Stimulated activated naive CD8-positive, alpha-beta T cell treated with anti-CD3 and anti-CD28 coated beads, Interleukin-15, amount 100 ng/mL, for 72 hours (primary cell): ENCODE results near the gene ACADVL.
"Not testable (repeated sequence)": the region's sequence is repeated elsewhere in the genome, so short reads cannot be mapped to it uniquely, and the experiment has no call there.

Experiments
- ATAC-seq: fragments of 150-1000 bp; cut with Tn5 transposase; 2 replicates; pipeline ENCODE4 v1.10.0; 2021; ENCODE audit warnings: mild to moderate bottlenecking, moderate library complexity
- DNase-seq, 2 donors: peaks; one replicate each; pipeline ENCODE4 v3.0.0; 2021 to 2022
- H3K27ac Mint-ChIP-seq, 2 donors: one replicate each; pipeline ENCODE4 v1.8.0; 2022; ENCODE audit warnings: mild to moderate bottlenecking in 2 of 2, mixed read lengths in 2 of 2, moderate library complexity in 2 of 2
- H3K27me3 Mint-ChIP-seq: one replicate; pipeline ENCODE4 v1.8.0; 2022; ENCODE audit warnings: mixed read lengths
- H3K4me1 Mint-ChIP-seq: one replicate; pipeline ENCODE4 v1.8.0; 2022; ENCODE audit warnings: mild to moderate bottlenecking, mixed read lengths
- H3K4me3 Mint-ChIP-seq, 2 donors: one replicate each; pipeline ENCODE4 v1.8.0; 2022; ENCODE audit warnings: mild to moderate bottlenecking in 2 of 2, mixed read lengths in 2 of 2, moderate library complexity in 1 of 2
- H3K9me3 Mint-ChIP-seq, 2 donors: one replicate each; pipeline ENCODE4 v1.8.0; 2022; ENCODE audit warnings: mixed read lengths in 2 of 2

The ACADVL gene

DNA sequence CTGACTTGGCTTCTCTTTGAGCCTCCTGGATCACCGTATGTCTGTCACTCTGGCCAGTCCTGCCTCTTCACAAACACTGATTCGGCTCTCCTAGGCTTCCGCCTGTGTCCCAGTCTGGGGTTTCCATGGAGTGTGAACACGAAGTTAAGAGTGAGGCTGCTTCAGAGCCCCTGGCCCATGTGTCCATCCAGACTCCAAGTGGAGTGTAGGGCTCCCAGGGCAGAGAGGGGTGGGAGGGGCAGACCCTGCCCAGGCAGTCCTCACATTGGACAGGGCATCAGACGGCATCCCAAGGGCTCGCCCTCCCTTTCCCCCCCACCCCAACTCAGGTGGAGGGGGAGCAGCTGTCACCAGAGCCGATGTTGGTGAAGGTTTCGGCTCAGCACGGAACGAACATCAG lies 24.1 kb downstream of the ACADVL start:
- H3K4me3 Mint-ChIP-seq, DNase-seq, H3K27ac Mint-ChIP-seq, ATAC-seq, H3K27me3 Mint-ChIP-seq, H3K9me3 Mint-ChIP-seq: not testable (repeated sequence)
- H3K4me1 Mint-ChIP-seq = peaks cover 55% of the 10 kb centered on the region

- H3K4me1 Mint-ChIP-seq = peaks cover 48% of the 10 kb centered on the region
- H3K9me3 Mint-ChIP-seq = no peaks in the 10 kb centered on the region
- no peak for DNase-seq
- peak overlapping the region in 1 of 2 donors; percentile 74 for H3K27ac Mint-ChIP-seq
- ATAC-seq = no peak
- no peak overlapping the region for H3K4me3 Mint-ChIP-seq
- H3K27me3 Mint-ChIP-seq = no peaks in the 10 kb centered on the region
These were observed 27.0 kb downstream of the ACADVL start for GRCh38 chr17:7246779-7247178.

GRCh38 chr17:7248796-7249195 lies 29.1 kb downstream of the ACADVL start:
- H3K27ac Mint-ChIP-seq = peak overlapping the region in 1 of 2 donors; percentile 40
- H3K27me3 Mint-ChIP-seq = no peaks in the 10 kb centered on the region
- ATAC-seq = no peak
- H3K9me3 Mint-ChIP-seq = no peaks in the 10 kb centered on the region
- DNase-seq = no peak
- H3K4me1 Mint-ChIP-seq = peaks cover 48% of the 10 kb centered on the region
- H3K4me3 Mint-ChIP-seq = peak overlapping the region; percentile 66 to 80

DNA sequence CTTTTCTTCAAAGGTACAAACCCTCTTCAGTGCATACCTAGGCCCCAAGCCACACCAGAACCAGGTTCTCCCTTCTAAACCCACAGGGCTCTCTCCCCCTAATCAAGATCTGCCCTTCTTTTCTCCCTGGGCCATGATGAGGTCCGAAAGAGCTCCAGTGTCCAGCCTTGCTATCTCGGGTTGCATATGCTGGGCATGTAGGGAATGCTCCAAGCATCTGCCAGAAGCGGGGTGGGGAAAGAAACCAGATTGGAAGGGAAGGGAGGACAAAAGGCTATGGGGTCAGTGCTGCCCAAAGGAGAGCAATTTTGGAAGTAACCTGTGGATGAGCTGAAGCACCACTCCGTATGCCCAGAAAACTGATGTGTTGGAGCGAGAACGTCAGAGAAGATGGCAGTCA lies 29.5 kb downstream of the ACADVL start:
- Mint-ChIP-seq H3K4me3 (peak overlapping the region; percentile 66 to 80), H3K4me1 (peaks cover 52% of the 10 kb centered on the region)
- no peak for DNase-seq

DNA sequence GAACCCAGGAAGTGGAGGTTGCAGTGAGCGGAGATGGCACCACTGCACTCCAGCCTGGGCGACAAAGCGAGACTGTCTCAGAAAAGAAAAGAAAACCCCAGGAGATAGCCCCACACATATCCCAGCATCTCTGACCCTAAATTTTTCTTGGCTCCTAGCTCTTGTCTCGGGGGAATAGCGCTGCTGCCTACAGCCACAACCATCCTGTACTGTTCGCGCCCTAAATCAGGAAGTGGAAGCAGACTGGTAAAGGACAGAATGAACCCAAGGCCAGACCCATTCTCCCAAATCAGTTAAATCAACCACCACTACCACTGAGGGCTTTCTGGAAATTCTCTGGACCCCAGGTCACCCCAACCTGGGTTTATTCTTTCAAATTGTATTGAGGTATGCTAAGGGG lies 30.1 kb downstream of the ACADVL start:
- no peaks in the 10 kb centered on the region for H3K27me3 Mint-ChIP-seq
- DNase-seq = no peak
- peak overlapping the region; percentile 94 to 99 for H3K4me3 Mint-ChIP-seq
- peak overlapping the region in 1 of 2 donors; percentile 91 for H3K27ac Mint-ChIP-seq
- ATAC-seq = no peak
- no peaks in the 10 kb centered on the region for H3K9me3 Mint-ChIP-seq
- peaks cover 58% of the 10 kb centered on the region for H3K4me1 Mint-ChIP-seq

More for the DNA sequence above, 29.5 kb downstream of the ACADVL start:
- no peak for ATAC-seq
- peak overlapping the region in 1 of 2 donors; percentile 91 for H3K27ac Mint-ChIP-seq
- no peaks in the 10 kb centered on the region for H3K9me3 Mint-ChIP-seq
- no peaks in the 10 kb centered on the region for H3K27me3 Mint-ChIP-seq

- DNase-seq = no peak
- no peaks in the 10 kb centered on the region for H3K27me3 Mint-ChIP-seq
- ATAC-seq = peak; percentile 27
- peaks cover 60% of the 10 kb centered on the region for H3K4me1 Mint-ChIP-seq
- H3K9me3 Mint-ChIP-seq = no peaks in the 10 kb centered on the region
- H3K4me3 Mint-ChIP-seq = peak overlapping the region; percentile 94 to 99
- H3K27ac Mint-ChIP-seq = peak overlapping the region; percentile 97 to 98
These were observed 31.2 kb downstream of the ACADVL start for GRCh38 chr17:7250695-7251627.

- H3K4me3 Mint-ChIP-seq = peak within 1 kb of the TSS; percentile 94 to 99
- no peaks in the 10 kb centered on the region for H3K27me3 Mint-ChIP-seq
These were observed 32.0 kb downstream of the ACADVL start, which contains the start of gene CTDNEP1 for GRCh38 chr17:7251661-7252175. CTDNEP1 (minus strand) TSS chr17:7251734; CDS start chr17:7251296, 438 bp downstream.

DNA sequence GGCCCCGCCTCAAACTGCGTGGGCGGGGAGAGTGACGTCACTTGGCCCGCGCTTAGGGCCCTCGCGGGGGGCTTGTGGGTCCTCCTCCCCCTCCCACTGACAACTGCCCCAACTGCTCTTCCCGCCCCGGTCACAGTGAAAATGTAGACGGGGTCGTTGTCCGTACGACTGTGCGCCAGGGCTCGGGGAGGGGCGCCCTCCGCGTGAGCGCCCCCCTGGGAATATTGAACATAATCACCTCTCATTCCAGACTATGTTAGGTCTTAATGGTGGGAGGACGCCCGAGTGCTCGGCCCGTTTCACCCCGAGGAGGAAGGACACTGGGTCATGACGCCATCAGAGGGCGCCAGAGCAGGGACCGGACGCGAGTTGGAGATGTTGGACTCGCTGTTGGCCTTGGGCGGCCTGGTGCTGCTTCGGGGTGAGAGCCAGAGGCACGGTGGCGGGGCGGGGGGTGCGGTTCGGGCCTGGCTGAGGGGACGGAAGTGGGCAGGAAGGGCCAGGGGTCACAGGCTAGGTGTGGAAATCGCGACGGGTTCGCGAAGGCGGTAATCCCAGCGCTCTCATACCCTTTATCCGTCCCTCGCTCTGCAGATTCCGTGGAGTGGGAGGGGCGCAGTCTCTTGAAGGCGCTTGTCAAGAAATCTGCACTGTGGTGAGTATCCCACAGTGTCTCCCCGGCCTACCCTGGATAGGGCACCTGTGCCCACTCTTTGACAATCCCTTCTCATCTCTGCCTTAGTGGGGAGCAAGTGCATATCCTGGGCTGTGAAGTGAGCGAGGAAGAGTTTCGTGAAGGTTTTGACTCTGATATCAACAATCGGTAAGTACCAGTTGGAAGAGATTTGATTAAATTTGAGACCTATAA lies 32.7 kb downstream of the ACADVL start, which contains the start of gene ELP5:
Gene ELP5 (plus strand): TSS at position 40 of the 868 bp plus-strand sequence. CDS start 336 bp downstream, at position 376.
- ATAC-seq = peak; percentile 79
- Mint-ChIP-seq H3K4me3 (peak within 1 kb of the TSS; percentile 94 to 99), H3K27ac (peak within 1 kb of the TSS; percentile 98 to 100), H3K9me3 (no peaks in the 10 kb centered on the region), H3K4me1 (peaks cover 51% of the 10 kb centered on the region), H3K27me3 (no peaks in the 10 kb centered on the region)
- DNase-seq = peak; percentile 92 to 93

More at GRCh38 chr17:7251661-7252175, 32.0 kb downstream of the ACADVL start, which contains the start of gene CTDNEP1:
- DNase-seq (peak; percentile 99 to 100), ATAC-seq (peak; percentile 96)
- Mint-ChIP-seq H3K4me1 (peaks cover 54% of the 10 kb centered on the region), H3K27ac (peak within 1 kb of the TSS; percentile 98 to 100), H3K9me3 (no peaks in the 10 kb centered on the region)

DNA sequence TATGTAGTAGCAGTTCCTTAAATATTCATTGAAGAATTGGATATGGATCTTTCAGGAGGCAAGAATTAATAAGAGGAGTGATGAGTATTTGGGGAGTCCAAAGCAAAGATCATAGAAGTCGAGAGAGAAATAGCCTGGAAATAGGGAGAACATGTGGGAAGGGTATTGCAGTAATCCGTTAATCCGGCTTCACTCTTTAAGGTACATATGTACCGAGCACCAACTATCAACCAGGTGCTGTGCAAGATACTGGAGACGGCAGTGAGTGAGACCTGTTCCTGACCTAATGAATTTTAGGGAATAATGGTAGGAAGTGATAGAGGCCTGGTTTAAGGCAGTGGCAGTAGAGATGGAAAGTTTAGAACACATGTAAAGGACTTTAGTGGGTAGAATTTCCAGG lies 33.3 kb downstream of the ACADVL start:
- DNase-seq (no peak), ATAC-seq (no peak)
- no peaks in the 10 kb centered on the region for H3K27me3 Mint-ChIP-seq

DNA sequence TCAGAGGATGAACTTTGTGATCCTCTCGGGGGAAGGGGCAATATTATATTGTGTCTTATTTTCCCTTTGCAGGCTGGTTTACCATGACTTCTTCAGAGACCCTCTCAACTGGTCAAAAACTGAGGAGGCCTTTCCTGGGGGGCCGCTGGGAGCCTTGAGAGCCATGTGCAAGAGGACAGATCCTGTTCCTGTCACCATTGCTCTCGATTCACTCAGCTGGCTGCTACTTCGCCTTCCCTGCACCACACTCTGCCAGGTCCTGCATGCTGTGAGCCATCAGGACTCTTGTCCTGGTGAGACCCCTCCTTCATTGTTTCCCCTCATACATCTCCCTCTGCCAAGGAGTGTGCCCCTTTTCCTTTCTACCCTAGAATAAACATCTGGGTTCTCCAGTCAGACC lies 34.8 kb downstream of the ACADVL start:
- Mint-ChIP-seq H3K27me3 (no peaks in the 10 kb centered on the region), H3K27ac (peak overlapping the region; percentile 14 to 79), H3K4me3 (peak overlapping the region in 1 of 2 donors; percentile 43), H3K4me1 (peaks cover 52% of the 10 kb centered on the region), H3K9me3 (no peaks in the 10 kb centered on the region)
- ATAC-seq (no peak), DNase-seq (no peak)

More for the DNA sequence above, 33.3 kb downstream of the ACADVL start:
- Mint-ChIP-seq H3K27ac (peak overlapping the region; percentile 98 to 100), H3K4me1 (peaks cover 51% of the 10 kb centered on the region), H3K9me3 (no peaks in the 10 kb centered on the region), H3K4me3 (peak overlapping the region; percentile 94 to 99)

DNA sequence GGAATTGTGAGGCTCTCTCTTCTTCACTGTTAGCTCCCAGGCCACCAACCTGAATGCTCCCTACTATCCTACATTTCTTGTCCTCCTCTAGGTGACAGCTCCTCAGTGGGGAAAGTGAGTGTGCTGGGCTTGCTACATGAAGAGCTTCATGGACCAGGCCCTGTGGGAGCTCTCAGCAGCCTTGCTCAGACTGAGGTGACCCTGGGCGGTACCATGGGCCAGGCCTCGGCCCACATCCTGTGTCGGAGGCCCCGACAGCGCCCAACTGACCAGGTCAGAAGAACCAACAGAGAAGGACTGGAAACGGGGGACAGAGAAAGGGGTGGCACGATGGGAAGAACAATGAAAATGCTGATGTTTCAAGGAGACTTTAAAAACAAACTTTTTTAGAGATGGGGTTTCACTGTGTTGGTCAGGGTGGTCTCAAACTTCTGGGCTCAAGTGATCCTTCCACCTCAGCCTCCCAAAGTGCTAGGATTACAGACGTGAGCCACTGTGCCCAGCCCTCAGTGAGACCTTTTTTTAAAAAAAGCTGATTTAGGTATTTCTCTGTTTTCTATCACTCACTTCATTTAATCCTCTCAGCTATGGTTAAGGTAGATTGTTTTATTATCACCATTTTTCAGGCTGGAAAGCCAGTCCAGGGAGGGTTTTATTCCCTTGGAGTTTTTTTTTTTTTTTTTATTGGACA lies 37.2 kb downstream of the ACADVL start:
- ATAC-seq = no peak
- H3K27me3 Mint-ChIP-seq = peaks cover 3% of the 10 kb centered on the region
- no peaks in the 10 kb centered on the region for H3K9me3 Mint-ChIP-seq
- H3K4me1 Mint-ChIP-seq = peaks cover 60% of the 10 kb centered on the region
- no peak overlapping the region for H3K27ac Mint-ChIP-seq
- no peak for DNase-seq
- H3K4me3 Mint-ChIP-seq = no peak overlapping the region

DNA sequence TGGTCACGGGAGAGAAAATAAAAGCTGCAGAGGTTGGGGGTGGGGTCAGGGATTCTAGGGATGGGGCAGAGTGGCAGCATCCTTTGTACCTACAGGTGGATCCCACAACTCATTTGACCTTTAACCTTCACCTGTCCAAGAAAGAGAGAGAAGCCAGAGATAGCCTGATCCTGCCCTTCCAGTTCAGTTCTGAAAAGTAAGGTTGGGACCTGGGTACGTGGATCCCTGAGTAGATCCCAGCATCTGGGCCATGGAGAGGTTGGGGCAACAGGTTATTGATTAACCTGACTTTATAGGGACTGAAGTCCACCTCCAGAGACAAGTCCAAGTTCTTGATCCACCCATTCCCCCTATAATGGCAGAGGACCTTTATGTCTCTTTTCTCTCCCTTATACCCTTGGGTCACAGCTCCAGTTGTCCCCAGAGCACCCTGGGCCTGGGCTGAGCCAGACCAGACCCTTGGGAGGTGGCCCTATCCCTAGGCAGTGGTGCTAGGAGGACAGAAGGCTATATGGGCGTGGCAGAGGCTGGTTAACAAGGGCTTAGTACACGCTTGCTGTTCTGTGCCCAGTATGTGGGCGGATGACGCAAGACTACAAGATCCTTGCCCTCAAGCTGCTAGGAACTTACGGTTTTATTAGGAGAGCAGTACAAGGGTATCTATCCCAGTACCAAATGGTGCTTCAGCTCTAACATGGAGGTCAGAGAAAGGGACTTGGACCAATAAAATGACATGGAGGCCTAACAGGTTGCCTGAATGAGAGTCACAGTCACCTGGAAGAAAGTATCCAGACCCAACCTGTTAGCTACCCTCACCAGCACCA lies 39.2 kb downstream of the ACADVL start:
- DNase-seq = no peak
- H3K27ac Mint-ChIP-seq = peak overlapping the region in 1 of 2 donors; percentile 68
- no peak for ATAC-seq
- H3K4me1 Mint-ChIP-seq = peaks cover 62% of the 10 kb centered on the region
- H3K4me3 Mint-ChIP-seq = peak overlapping the region in 1 of 2 donors; percentile 25
- H3K27me3 Mint-ChIP-seq = peaks cover 23% of the 10 kb centered on the region
- H3K9me3 Mint-ChIP-seq = no peaks in the 10 kb centered on the region

DNA sequence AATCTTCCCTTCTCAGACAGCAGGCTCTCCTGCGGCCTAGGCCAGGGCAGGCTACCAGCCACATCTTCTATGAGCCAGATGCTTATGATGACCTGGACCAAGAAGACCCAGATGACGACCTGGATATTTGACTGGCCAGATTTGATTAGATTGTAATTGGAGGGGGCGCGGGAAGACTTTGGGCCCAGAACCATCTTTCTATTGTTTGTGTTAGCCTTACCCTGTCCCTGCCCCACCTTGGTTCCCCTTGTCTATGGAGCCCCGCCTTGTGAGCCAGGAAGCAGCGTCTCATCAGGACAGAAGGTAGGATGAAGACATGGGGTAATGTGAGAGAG lies 39.8 kb downstream of the ACADVL start:
- no peak for ATAC-seq
- DNase-seq = no peak
- Mint-ChIP-seq H3K4me3 (peak overlapping the region in 1 of 2 donors; percentile 25), H3K27me3 (peaks cover 28% of the 10 kb centered on the region), H3K4me1 (peaks cover 59% of the 10 kb centered on the region), H3K27ac (peak overlapping the region in 1 of 2 donors; percentile 81), H3K9me3 (no peaks in the 10 kb centered on the region)

GRCh38 chr17:7260151-7260550 lies 40.4 kb downstream of the ACADVL start:
- peaks cover 54% of the 10 kb centered on the region for H3K4me1 Mint-ChIP-seq
- ATAC-seq (no peak), DNase-seq (no peak)
- H3K27ac Mint-ChIP-seq = peak overlapping the region; percentile 64 to 78
- no peaks in the 10 kb centered on the region for H3K9me3 Mint-ChIP-seq
- H3K27me3 Mint-ChIP-seq = peaks cover 28% of the 10 kb centered on the region
- H3K4me3 Mint-ChIP-seq = peak overlapping the region; percentile 76 to 80
